Left ventricle myocardium inferior (tissue), 1 donor: ENCODE results near the gene BMPER. TPM values are rescaled to one million over a fixed set of nuclear protein-coding genes. Genes with fewer than 3 reads are reported as not detected.

Experiments
- DNase-seq: peaks from one replicate; pipeline ENCODE4 v3.0.0-alpha.2; 2020
- H3K27ac ChIP-seq: fragments of 200-600 bp; replicated peaks from 2 replicates; pipeline ENCODE4 v1.8.0; 2021
- H3K27me3 ChIP-seq: fragments of 200-600 bp; 2 replicates; pipeline ENCODE4 v1.8.0; 2021; ENCODE audit warnings: low read depth
- H3K36me3 ChIP-seq: fragments of 200-600 bp; 2 replicates; pipeline ENCODE4 v1.8.0; 2021
- H3K4me1 ChIP-seq: fragments of 200-600 bp; 2 replicates; pipeline ENCODE4 v1.8.0; 2021
- H3K4me3 ChIP-seq: fragments of 200-600 bp; 2 replicates; pipeline ENCODE4 v1.8.0; 2021; ENCODE audit warnings: mild to moderate bottlenecking, moderate library complexity
- H3K9me3 ChIP-seq: fragments of 200-600 bp; replicated peaks from 2 replicates; pipeline ENCODE4 v1.8.0; 2021
- CTCF ChIP-seq: fragments of 200-600 bp; IDR thresholded peaks from 2 replicates; pipeline ENCODE4 v1.8.0; 2021; ENCODE audit warnings: antibody characterized with exemption, mild to moderate bottlenecking, borderline replicate concordance
- intact Hi-C: fragments of 100-400 bp; cut with micrococcal nuclease; formaldehyde crosslinking; loops from one replicate; pipeline ENCODE4 v1.11.0; 2022
- total RNA-seq: library from RNA; stranded (reverse); fragmentation: NEBNext Ultra II Directional; extraction: Animal tissue kit (Norgen Biotek cat#: 25700); gene quantifications from one replicate; pipeline ENCODE4 v1.2.1, GENCODE V29; 2021
- donor health status: DM: no; HTN: yes; CAD: no; lungs with severe emphysema.

BMPER gene
- total RNA-seq, 1 donor from 2014 or later: 2.9 TPM

- no peaks in the 10 kb centered on the region for H3K36me3 ChIP-seq
- no peaks in the 10 kb centered on the region for H3K4me1 ChIP-seq
- intact Hi-C loops: no loop called here
- TF ChIP-seq CTCF: no peak
- no peak for DNase-seq
- H3K27me3 ChIP-seq: peaks cover 2% of the 10 kb centered on the region
- H3K9me3 ChIP-seq: no peaks in the 10 kb centered on the region
- no peak overlapping the region for H3K27ac ChIP-seq
- no peak overlapping the region for H3K4me3 ChIP-seq
Measured at GRCh38 chr7:34077168-34077567, 171.8 kb downstream of the BMPER start.

- intact Hi-C loops: no loop called here
- H3K9me3 ChIP-seq: no peaks in the 10 kb centered on the region
Measured at GRCh38 chr7:34078864-34079263, 173.5 kb downstream of the BMPER start.

GRCh38 chr7:34080513-34080912 lies 175.2 kb downstream of the BMPER start:
- no peak for DNase-seq
- no peak for TF ChIP-seq CTCF
- H3K4me3 ChIP-seq: no peak overlapping the region
- H3K4me1 ChIP-seq: no peaks in the 10 kb centered on the region
- H3K27me3 ChIP-seq: peaks cover 2% of the 10 kb centered on the region
- no peaks in the 10 kb centered on the region for H3K36me3 ChIP-seq
- no peaks in the 10 kb centered on the region for H3K9me3 ChIP-seq
- intact Hi-C loops: no loop called here
- H3K27ac ChIP-seq: no peak overlapping the region

More at GRCh38 chr7:34078864-34079263, 173.5 kb downstream of the BMPER start:
- TF ChIP-seq CTCF: no peak
- Histone ChIP-seq H3K27ac (no peak overlapping the region), H3K27me3 (peaks cover 2% of the 10 kb centered on the region), H3K36me3 (no peaks in the 10 kb centered on the region), H3K4me1 (no peaks in the 10 kb centered on the region), H3K4me3 (no peak overlapping the region)
- no peak for DNase-seq

- peaks cover 2% of the 10 kb centered on the region for H3K27me3 ChIP-seq
- TF ChIP-seq CTCF: no peak
- no peaks in the 10 kb centered on the region for H3K4me1 ChIP-seq
- no peak overlapping the region for H3K27ac ChIP-seq
- H3K9me3 ChIP-seq: no peaks in the 10 kb centered on the region
- no peak overlapping the region for H3K4me3 ChIP-seq
- DNase-seq: no peak
- intact Hi-C loops: no loop called here
- no peaks in the 10 kb centered on the region for H3K36me3 ChIP-seq
Measured at GRCh38 chr7:34081935-34082334, 176.6 kb downstream of the BMPER start.

GRCh38 chr7:34083440-34083839 lies 178.1 kb downstream of the BMPER start:
- no peaks in the 10 kb centered on the region for H3K36me3 ChIP-seq
- H3K27ac ChIP-seq: no peak overlapping the region
- H3K9me3 ChIP-seq: no peaks in the 10 kb centered on the region
- H3K4me1 ChIP-seq: no peaks in the 10 kb centered on the region
- DNase-seq: no peak
- peaks cover 2% of the 10 kb centered on the region for H3K27me3 ChIP-seq
- no peak overlapping the region for H3K4me3 ChIP-seq
- intact Hi-C loops: no loop called here
- TF ChIP-seq CTCF: no peak

- no peaks in the 10 kb centered on the region for H3K36me3 ChIP-seq
- TF ChIP-seq CTCF: no peak
- H3K27me3 ChIP-seq: peaks cover 2% of the 10 kb centered on the region
- no peak overlapping the region for H3K4me3 ChIP-seq
- H3K4me1 ChIP-seq: no peaks in the 10 kb centered on the region
- DNase-seq: no peak
- no peaks in the 10 kb centered on the region for H3K9me3 ChIP-seq
- intact Hi-C loops: no loop called here
- no peak overlapping the region for H3K27ac ChIP-seq
Measured at GRCh38 chr7:34084651-34085050, 179.3 kb downstream of the BMPER start.
